Measurements from ENCODE around the gene DNAH10.

DNA sequence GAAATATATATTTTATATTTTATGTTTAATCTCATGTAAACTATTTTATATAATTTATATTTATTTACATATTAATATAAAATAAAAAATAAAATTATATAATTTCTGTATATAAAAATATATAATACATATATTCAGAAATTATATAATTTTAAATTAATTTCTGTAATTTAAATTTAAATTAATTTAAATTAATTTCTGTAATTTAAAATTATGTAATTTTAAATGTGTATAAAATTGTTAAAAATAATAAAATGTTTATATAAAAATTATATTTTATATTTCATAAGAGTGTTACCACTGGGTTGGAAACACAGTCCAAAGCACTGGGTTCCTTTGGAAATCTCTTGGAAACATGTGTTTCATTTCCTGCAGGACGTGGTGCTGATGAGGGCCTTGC lies 94.6 kb downstream of the DNAH10 start:
- TF ChIP-seq FOXK1 (CRISPR knock-in tag; IDR thresholded peaks at IDR 0.05) (no peak), CDX4 (CRISPR knock-in tag; IDR thresholded peaks at IDR 0.05; ENCODE audit: borderline replicate concordance) (no peak)
